Measurements from ENCODE around the gene PHOSPHO2.

Gene PHOSPHO2

DNA sequence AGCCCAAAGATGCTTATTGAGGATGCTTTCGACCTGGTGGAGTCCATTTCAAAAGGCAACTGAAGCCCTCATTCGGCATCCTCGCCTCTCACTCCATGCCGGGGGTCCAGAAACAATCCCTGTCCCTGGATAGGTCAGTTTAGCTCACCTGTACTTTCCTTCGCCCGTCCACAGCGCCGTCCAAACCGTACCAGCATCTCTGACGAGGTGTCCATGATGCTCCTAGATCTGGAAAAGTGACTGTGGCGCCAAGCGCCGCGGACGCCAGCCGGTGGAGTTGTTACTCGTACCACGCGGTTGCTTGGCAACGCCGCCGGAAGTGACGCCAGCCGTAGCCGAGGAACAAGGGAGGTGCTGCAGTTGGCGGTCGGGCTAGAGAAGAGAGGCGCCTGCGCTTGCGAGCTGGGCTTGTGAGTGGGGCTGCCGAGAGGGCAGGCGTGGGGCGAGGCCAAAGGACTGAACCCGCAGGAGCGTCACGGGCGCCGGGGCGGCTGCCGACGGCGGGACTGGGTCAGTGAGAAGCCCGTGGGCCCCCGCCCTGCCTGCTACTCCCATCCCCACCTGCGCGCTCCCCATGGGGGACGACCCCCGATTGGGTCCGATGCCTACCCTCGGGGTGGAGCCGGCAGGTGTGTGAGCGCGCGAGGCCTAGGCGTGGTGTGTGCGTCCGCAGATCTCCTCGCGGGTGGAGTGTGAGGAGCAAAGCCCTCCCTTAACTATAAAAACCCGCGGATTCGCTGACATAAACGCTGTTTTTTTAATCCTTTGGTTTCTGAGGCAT, at the start of gene PHOSPHO2, which contains the start of gene CFAP210:
Gene PHOSPHO2, plus strand, starts transcription at position 357 of the 781 bp plus-strand sequence. CDS start 6,503 bp downstream, outside the sequence.
Gene CFAP210, minus strand, starts transcription at position 293 of the 781 bp plus-strand sequence. Its CDS starts 78 bp downstream, at position 215.
- peak; percentile 93 to 96 for DNase-seq

- DNase-seq, result no peak
These were observed 46.8 kb upstream of the PHOSPHO2 start for GRCh38 chr2:169647496-169647895.

DNA sequence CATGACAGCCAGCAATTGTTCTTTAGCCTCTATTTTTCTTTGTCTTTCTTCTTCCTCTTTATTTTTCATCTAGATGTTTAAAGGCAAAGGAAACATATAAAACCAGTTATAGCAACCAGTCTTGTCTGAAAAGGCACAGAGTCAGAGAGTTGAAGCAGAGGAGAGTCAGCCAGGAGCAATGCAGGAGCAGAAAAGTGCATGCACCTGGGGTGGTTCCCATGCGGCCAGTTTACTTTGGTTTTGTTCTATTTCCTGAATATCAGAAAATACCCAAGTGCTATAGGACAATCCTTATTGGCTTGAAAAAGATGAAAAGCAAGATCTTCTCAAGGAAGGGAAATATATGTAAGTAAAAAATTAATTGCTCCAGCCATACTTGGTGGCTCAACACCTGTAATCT, 45.0 kb upstream of the PHOSPHO2 start:
- DNase-seq, result no peak

GRCh38 chr2:169653636-169654035, 40.6 kb upstream of the PHOSPHO2 start:
- no peak for DNase-seq

GRCh38 chr2:169656164-169656563, 38.1 kb upstream of the PHOSPHO2 start:
- no peak for DNase-seq

- no peak for DNase-seq
These were observed 35.4 kb upstream of the PHOSPHO2 start for GRCh38 chr2:169658877-169659276.

DNA sequence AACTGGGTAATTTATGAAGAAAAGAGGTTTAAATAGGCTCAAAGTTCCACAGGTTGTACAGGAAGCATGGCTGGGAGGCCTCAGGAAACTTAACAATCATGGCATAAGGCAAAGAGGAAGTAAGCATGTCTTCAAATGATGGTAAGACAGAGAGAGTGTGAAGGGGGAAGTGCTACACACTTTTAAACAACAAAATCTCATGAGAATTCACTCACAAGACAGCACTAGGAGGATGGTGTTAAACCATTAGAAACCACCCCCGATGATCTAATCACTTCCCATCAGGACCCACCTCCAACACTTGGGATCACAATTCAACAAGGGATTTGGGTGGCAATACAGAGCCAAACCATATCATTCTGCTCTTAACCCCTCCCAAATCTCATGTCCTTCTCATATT, 34.9 kb upstream of the PHOSPHO2 start:
- no peak for DNase-seq

DNA sequence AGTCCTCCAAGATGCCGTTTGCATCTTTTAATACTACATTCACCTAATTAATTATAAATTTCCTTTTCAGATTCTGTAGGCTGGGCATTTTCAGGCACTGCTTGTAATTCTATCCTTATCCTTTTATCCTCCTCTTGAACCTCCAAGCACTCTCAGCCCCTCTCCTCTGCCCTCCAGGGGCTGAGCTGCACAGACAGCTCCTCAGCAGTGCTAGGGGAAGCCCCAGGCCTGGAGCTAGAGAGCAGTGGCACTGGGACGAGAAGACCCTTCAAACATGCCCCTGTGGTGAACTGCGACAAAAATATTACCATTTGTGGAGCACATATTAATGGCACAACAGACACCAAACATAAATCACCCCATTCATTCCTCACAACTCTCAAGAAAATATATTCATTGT, 33.0 kb upstream of the PHOSPHO2 start:
- DNase-seq, result no peak

DNA sequence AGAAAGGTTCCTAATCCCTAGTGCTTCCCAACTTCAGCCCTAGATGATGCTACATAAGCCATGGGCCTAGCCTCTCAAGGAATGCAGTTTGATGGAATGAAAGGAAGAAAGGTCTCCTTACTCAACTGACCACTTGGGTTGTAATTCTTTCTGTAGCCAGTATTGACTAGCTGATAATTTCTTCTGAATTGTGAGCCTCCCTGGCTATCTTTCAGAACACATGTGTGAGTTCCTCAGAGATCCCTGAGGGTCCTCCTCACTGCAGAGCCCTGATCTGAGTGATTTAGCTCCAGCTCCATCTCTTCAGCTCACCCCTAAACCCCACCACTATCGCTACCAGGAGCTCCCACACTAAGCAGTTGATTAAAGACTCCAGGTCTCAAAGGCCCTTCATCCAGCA, 31.5 kb upstream of the PHOSPHO2 start:
- no peak for DNase-seq

GRCh38 chr2:169663247-169663646, 31.0 kb upstream of the PHOSPHO2 start:
- no peak for DNase-seq

GRCh38 chr2:169664600-169664977, 29.7 kb upstream of the PHOSPHO2 start:
- no peak for DNase-seq

- no peak for DNase-seq
These were observed 29.0 kb upstream of the PHOSPHO2 start for GRCh38 chr2:169664978-169665930.

GRCh38 chr2:169667583-169667982, 26.7 kb upstream of the PHOSPHO2 start:
- DNase-seq, result no peak

DNA sequence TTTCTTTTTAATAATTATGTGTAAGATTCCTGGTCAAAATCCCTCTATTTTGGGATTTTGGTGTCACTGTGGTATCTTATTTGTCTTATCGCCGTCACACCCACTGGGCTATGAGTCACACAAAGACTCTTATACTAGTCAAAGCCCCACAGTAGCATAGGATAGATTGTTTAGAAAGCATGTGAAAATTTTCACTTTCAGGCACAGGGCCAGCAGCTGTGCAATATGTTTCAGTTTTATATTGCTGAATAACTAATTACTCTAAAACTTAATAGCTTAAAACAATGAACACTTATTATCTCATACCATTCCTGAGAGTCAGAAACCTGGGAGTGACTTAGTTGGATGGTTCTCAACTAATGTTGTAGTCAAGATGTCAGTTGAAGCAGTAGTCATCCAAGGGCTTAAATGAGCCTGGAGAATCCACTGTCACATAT, 24.0 kb upstream of the PHOSPHO2 start:
- DNase-seq, result no peak

DNA sequence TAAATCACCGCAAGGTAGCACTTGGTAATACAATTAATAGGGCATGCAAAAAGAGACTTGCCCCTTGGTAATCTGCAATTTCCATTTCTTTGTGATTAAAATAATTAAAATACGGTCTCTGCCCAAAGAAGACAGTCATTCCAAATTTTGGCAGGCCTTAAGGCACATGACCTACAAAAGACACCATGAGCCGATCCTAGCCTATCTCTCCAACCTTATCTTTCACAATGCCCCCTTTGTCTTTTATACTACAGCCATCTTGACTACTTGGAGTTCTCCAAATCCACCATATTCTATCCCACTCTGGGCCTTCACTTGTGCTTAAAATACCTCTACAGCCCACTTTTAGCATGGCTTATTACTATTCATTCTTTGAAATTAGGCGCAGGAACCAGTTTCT, 23.3 kb upstream of the PHOSPHO2 start:
- DNase-seq, result no peak

- no peak for DNase-seq
These were observed 21.9 kb upstream of the PHOSPHO2 start for GRCh38 chr2:169672406-169672805.

- no peak for DNase-seq
These were observed 21.2 kb upstream of the PHOSPHO2 start for GRCh38 chr2:169673106-169673505.

- DNase-seq, result no peak
These were observed 20.3 kb upstream of the PHOSPHO2 start for GRCh38 chr2:169673921-169674320.

DNA sequence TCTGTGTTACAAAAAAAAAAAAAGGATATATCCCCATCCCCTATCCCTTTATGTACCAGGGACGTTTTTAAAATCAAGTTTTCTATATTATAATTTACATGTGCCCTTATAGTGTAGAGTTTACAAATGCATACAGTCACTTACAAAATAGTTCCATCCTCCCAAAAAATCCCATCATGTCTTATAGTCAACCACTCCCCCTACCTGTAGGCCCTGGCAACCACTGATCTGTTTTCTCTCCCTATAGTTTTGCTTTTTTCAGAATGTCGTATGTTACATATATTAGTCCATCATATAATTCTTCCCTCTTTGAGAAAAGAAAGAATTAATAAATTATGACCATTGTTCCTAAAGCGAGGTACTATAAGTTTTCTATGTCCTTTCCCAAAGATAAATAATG, 17.9 kb upstream of the PHOSPHO2 start:
- DNase-seq, result no peak

- no peak for DNase-seq
These were observed 17.4 kb upstream of the PHOSPHO2 start for GRCh38 chr2:169676850-169677249.

GRCh38 chr2:169683054-169683424, 11.2 kb upstream of the PHOSPHO2 start:
- no peak for DNase-seq

- no peak for DNase-seq
These were observed 10.7 kb upstream of the PHOSPHO2 start for GRCh38 chr2:169683425-169684134.

- no peak for DNase-seq
These were observed 10.1 kb upstream of the PHOSPHO2 start for GRCh38 chr2:169684135-169684565.
